GM23248 (cell line): ENCODE results near the gene RSBN1L.

Experiments
- EZH2 ChIP-seq: fragments of 200-600 bp; sonication (generic); IDR thresholded peaks from 2 replicates; pipeline ENCODE4 v1.6.1; 2018; ENCODE audit warnings: antibody characterized with exemption, mild to moderate bottlenecking; ENCODE audit not compliant: insufficient read depth, poor library complexity, severe bottlenecking
- EZH2phosphoT487 ChIP-seq: fragments of 200-600 bp; sonication (generic); IDR thresholded peaks from 2 replicates; pipeline ENCODE4 v1.6.1; 2018; ENCODE audit warnings: antibody characterized with exemption, moderate library complexity, mild to moderate bottlenecking, low read depth; ENCODE audit not compliant: insufficient read depth

DNA sequence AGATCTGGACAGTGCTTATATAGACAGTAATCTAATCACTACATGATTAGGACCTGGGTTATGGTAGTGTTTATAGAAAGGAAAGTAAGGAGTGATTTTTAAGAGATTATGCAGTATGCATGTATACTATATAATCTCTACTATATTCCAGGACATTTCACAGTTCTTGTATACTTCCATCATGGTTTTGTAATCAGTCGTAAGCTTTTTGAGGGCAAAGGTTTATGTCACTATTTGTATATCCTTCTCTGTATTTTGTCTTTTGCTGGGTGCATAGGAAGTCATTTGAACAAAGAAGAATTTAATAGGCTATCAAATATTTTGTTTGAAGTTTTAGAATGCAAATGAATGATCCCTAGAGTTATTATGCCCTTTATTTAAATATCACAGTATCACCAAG lies 39.2 kb downstream of the RSBN1L start:
- TF ChIP-seq EZH2phosphoT487: no peak
- no peak for TF ChIP-seq EZH2
